Jurkat, Clone E6-1 (cell line): Measurements from ENCODE around the gene PAX6.

Experiments used
- DNase-seq: peaks from one replicate; pipeline ENCODE4 v3.0.0-alpha.2; 2011; ENCODE audit warnings: low read depth, low spot score
- H3K4me3 ChIP-seq: 2 replicates; pipeline ENCODE4 v1.5.1; 2011; ENCODE audit warnings: mild to moderate bottlenecking, low read length, control low read depth, moderate library complexity

The PAX6 gene

DNA sequence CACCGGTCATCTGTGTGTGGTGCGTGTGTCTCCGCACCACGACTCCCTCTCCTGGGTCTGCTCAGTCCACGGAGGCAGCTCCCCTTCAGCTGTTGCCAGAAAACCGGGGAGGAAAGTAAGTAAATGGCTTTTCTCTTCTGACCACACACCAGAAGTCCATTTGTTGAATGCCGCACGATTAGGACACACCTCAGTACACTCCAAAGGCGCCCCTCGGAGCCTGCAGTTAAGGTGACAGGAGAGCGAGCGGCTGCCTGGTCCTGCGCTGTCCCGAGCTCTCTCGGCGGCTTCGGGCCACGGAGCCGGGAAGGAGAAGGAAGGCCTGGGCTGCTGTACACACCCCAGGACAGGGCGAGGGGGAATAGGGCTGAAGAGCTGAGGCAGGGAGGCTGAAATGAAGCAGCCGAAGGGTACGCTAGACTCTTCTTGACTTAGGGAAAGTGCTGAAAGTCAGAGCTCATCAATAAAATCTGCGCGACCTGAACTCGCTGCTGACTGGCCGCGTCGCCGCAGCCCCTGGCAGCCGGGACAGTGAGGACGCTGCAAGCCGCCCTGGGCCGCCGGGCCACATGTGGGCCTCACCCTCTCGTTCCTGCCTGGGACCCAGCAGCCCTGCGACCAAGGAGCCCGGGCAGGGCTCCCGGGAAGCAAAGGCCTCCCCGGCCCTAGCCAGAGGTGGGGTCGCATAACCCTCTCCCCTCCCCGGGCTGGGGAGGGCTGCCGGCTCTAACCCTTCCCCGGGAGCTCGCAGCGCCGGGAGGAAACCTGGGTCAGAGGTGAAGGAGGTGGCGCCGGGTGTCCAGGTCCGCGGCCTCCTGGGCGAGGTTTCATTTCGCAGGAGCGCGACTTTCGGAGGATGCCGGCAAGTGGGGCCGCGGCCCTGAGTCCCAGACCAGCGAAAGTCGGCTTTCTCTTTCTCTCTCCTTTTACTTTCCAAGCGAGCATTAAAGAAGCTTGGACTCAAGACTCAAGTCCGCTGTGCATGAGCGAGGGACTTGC is 1.6 kb upstream of the PAX6 start:
- peak overlapping the region; percentile 23 for H3K4me3 ChIP-seq
- DNase-seq: no peak

DNA sequence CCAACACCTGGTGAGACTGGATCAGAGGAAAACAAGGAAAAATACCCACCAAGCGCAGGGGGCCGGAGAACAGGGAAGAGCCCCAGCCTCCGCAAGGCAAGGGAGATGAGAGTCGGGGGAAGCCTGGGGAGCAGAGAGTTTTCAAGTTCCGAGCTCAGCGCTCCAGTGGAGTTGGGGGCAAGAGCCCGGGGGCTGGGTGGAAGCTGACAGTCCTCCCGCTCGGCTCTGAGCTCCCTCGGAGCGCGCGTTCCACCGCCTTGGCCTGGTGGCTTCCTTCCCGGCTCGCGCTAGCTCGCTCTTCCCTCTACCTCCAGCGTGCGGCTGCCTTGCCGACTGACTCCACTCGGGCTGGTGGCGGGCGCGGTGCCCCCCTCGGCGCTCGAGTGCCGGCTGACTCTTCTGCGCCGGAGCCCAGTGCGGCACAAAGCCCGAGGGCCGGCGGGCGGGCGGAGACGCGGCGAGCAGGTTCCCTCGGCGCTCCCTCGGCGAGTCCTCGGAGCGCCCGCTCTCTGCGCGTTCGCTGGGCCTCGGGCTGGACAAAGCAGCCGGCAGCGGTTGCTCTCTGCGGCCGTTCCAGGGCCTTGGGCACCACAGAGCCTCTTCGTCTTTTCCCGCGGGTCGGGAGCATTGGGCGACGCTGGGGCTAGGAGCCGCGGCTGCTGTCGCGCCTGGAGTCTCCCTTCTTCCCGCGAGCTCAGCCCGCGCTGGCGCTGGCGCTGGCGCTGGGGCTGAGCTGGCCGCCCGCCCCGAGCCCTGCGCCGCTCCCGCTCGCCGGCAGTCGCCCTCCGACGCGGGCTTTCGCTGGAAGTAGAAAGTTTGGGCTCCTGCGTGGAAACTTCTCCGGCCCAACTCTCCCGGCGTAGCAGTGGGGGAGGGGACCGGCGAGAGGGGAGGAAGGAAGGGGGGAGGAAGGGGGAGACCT is 1.0 kb downstream of the PAX6 start:
- no peak for DNase-seq
- H3K4me3 ChIP-seq: peak overlapping the region; percentile 51

DNA sequence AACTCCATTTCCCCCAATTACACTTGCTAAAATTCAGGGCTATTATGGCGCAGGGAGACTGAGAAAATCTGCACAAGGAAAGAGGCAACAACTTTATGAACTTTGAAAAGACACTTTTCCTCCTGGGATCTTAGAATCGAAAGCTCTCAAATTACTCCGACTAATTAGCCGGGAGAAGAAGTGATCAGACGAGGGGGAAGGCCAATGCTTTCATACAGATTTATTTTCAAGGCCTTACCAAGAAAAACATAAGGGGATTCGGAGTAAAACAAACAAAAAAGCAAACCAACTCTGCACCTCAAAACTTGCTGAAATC is 1.6 kb downstream of the PAX6 start:
- no peak overlapping the region for H3K4me3 ChIP-seq
- no peak for DNase-seq

DNA sequence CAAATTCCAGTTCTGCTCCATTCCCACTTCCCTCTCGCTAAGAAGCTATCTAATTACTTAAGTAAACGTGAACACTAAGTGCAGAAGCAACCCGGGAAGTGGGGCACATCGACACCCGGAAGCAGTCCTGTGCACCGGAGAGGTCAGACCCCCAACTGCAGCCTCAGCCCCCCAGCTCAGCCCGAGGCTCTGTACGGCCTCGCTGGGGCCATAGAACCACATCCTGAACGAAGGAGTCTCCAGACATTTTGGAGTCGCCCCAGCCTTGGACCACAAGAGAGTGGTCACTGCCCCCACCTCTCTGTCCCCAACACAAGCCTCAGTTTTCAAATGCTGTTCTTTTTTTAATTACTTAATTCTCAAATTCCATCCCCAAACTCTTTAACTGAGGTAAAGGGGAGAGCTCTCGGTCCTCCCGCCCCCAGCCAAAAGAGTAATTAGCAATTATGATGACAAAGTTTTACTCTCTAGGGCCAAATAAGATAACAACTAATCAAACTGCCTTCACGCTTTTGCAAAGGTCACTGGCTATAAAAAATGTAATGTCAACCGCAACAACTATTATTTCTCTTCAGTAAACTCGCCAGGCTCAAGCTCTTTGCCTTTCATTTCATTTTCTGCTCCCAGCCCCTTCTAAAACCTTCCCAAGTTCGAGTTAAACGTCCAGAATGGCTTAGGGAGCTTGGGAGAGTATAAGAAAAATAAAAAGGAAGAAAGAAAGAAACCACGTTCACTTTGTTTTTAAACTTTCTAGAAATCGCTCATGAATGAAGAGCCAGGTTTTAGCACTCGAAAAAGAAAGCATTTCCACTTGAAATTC is 2.2 kb downstream of the PAX6 start:
- no peak overlapping the region for H3K4me3 ChIP-seq
- no peak for DNase-seq

DNA sequence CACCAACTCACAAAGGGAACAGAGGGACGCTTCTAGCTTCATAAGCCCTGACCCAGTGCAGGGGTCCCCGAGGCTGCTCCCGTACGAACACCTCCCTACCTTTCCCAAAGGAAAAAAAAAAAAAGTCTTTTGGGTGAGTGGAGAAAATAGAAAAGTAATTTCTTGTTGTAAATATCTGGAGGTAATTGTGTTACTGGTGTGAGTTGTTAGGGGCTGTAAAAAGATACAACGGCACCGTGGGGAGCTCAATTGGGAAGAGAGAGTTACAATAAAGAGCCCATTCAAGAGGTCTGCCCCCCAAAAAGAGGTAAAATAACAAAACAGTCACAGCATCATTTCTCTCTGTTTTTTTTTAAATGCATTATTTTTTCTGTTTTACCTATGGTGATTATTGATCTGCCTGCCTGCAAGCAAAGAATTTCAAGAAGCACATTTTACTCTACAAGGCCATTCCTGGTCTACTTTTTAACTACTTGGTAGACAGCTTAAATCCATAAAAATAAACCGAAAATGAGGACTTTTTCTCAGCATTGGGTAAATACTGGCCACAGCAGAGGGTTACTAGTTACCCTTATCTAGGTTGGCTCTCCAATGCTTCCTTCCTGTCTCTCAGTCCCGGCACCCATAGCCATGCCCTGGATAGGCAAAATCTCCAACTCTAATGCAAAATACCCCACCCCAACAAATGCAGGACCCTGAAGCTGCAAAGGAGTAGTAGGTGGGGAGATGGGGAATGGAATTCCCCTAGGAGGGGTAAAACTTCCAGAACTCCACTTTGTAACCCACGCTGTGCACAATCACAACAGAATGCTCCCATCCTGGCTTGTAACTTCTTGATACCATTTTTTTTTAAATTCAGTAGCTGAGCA is 3.1 kb downstream of the PAX6 start:
- no peak overlapping the region for H3K4me3 ChIP-seq
- DNase-seq: no peak

DNA sequence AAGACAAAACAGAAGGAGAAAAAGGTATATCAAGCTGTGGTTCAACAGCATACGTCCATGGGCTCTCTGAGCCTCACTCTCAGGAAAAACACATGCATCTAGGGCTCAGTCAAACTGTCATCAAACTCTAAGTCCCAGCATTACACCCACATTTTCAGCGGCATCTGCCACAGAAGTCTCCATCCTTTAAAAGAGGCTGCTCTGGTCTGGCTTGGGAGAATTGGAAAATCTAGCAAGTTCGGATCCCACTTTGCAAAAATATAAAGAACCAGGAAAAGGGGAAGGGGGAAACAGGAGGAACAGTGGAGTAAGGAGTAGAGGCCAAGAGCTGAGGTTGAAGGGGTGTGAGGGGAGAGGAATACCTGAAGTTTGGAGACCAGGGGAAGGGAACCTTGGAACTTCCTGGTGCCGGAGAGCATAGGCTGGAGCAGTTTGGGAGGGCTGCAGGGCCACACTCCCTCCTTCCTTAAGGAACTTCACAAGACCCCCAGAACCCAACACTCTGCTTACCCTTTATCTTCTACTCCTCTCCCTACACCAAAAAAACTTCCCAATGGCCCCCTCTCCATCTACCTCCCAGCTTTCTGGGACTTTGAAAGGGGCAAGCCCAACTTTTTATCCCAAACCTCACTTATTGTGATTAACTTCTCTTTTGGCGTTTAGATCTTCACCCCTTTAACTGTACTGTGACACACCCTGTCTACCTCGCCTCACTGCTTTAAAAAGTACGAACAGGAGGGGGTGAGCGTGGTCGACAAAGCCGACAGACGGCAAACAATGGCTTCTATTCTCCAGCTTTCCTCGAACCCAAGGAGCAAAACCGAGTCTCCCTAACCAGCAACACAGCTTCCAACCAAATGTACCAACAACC is 4.0 kb downstream of the PAX6 start:
- DNase-seq: no peak
- no peak overlapping the region for H3K4me3 ChIP-seq

GRCh38 chr11:31806186-31806927 is 4.8 kb downstream of the PAX6 start:
- H3K4me3 ChIP-seq: no peak overlapping the region
- DNase-seq: no peak

- no peak for DNase-seq
- no peak overlapping the region for H3K4me3 ChIP-seq
These were observed 5.4 kb downstream of the PAX6 start for GRCh38 chr11:31805629-31806185.

DNA sequence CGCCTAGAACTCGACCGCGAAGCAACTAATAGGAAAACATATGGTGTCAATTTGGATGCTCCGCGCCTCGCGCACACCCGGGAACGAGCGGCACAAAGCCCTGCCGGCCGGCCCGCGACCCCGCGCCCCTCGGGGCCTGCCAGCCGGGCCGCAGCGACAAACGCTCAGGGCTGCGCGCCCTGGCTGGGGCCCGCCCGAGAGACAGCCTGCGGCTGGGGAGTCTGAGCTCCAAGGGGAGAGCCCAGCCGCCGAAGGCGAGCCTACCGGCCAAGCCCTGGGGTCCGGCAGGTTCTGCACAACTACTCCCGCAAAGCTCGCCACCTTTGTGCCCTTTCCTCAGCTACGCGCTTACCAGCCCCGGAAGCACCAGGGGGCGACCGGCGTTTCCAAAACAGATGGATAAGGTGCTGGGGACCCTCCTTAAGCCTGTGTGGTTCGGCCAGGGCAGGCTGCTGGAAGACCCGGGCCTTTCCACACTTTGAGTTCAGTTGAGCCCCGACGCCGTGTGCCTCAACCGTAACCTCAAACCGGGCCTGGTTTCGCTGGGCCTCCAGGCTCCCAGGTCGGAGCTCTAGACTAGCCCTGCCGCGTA is 6.0 kb downstream of the PAX6 start:
- H3K4me3 ChIP-seq: no peak overlapping the region
- DNase-seq: no peak

DNA sequence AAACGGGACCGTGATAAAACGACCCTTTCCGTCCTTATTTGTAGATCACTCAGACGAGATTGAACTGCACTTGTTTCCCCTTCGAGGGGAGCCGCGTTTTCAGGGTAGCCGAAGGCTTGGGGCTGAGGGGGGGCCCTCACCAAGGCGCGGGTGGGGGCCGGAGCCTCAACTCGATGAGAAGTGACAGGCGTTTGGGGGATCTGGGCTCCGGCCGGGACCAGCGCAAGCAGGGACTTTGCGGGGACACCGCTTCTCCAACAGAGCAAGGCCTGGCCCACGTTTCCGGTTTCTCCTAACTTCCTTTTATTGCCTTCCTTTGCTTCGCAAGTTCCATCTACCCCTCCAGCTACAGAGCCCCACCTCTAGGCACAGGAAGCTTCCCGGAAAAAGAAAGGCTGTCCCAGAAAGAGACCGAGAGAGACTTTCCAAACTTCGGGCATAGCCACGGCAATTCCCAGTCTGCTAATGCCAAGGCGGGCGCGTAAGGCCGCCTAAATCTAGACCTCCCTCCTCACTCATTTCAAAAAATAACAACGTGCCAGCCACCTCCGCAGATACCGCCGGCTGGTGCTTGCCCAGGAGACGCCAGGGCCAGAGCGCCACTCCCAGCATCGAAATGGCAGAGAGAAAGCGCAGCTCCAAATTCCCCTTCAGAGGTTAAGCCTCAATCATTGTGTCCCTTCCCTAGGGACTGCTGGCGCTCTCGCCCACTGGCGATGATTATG is 6.6 kb downstream of the PAX6 start:
- no peak for DNase-seq
- H3K4me3 ChIP-seq: no peak overlapping the region

GRCh38 chr11:31803813-31804311 is 7.3 kb downstream of the PAX6 start:
- no peak overlapping the region for H3K4me3 ChIP-seq
- DNase-seq: no peak

- DNase-seq: peak; percentile 29
- H3K4me3 ChIP-seq: no peak overlapping the region
These were observed 7.9 kb downstream of the PAX6 start for GRCh38 chr11:31802990-31803812.

DNA sequence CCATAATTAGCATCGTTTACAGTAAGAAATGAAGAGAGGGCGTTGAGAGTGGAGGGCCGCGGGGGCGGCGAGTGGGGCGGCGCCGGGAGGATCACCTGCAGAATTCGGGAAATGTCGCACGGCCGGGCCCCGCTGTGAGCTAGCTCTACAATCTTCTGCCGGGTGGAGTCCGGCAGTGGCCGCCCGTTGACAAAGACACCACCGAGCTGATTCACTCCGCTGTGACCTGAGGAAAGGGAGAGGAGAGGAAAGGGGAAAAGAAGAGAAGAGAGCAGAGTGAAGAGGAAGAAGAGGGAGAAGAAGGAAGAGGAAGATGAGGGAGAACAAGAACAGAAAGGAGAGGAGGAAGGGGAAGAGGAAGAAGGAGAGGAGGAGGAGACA is 8.5 kb downstream of the PAX6 start:
- H3K4me3 ChIP-seq: no peak overlapping the region

GRCh38 chr11:31802000-31802551 is 9.0 kb downstream of the PAX6 start:
- H3K4me3 ChIP-seq: no peak overlapping the region
- DNase-seq: no peak

More for the DNA sequence above, 8.5 kb downstream of the PAX6 start:
- no peak for DNase-seq
